GM18907 (cell line): ENCODE measurements around the gene GNAI2.
"Not testable (repeated sequence)": the region's sequence is repeated elsewhere in the genome, so short reads cannot be mapped to it uniquely, and the experiment has no call there.

ENCODE experiments used
- ATAC-seq: cut with Tn5 transposase; IDR thresholded peaks from one replicate; pipeline ENCODE4 v1.9.1; 2021; ENCODE audit warnings: mild to moderate bottlenecking, moderate library complexity; ENCODE audit not compliant: unreplicated experiment

GNAI2 gene

DNA sequence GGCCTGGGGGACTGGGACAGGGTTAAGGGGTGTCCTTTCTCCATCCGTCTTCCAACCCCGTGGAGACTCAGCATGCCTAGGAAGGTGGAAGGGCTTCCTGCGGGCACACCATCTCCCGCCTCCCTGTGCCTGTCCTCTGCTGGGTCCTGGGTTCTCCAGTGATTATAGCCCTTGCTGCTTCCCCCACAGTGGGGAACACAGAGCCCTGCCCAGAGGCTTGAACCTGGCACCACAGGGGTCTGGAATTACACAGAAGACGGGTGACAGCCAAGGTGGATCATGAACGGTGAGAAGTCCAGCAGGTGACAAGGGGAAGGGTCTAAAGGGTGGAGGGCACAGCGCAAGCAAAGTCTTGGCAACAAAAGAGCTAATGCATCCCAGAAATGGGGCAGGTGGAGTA lies 26.8 kb downstream of the GNAI2 start:
- no peak for ATAC-seq

DNA sequence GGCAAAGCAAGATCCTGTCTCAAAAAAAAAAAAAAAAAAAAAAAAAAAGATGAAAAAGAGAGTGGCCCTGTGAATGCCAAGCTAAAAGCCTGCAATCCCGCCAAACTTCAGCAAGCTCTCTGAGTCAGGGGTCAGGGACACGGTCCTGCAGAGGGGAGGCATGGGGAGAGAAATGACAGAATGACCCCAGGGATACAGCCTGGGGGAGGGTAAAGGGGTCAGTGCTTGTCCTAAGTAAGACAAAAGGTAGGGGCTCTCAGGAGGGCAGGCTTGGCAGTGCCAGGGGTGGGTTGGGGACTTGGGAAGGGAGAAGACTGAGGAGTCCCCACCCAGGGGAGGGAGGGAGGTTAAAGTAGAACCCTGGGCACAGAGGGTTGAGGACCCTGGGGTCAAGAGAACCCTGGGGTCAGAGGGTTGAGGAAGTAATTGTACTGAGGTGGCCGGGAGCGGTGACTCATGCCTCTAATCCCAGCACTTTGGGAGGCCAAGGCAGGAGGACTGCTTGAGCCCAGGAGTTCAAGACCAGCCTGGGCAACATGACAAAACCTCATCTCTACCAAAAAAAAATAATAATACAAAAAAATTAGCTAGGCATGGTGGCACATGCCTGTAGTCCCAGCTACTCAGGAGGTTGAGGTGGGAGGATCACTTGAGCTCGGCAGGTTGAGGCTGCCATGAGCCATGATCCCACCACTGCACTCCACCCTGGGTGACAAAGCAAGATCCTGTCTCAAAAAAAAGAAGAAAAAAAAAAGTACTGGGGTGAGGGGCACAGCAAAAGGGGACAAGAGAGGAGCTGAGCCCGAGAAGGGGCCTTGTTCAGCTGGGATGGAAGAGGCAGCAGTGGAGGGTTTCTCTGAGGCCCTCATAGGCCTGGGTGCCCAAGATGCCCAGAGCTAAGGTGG lies 27.7 kb downstream of the GNAI2 start:
- ATAC-seq, result no peak

DNA sequence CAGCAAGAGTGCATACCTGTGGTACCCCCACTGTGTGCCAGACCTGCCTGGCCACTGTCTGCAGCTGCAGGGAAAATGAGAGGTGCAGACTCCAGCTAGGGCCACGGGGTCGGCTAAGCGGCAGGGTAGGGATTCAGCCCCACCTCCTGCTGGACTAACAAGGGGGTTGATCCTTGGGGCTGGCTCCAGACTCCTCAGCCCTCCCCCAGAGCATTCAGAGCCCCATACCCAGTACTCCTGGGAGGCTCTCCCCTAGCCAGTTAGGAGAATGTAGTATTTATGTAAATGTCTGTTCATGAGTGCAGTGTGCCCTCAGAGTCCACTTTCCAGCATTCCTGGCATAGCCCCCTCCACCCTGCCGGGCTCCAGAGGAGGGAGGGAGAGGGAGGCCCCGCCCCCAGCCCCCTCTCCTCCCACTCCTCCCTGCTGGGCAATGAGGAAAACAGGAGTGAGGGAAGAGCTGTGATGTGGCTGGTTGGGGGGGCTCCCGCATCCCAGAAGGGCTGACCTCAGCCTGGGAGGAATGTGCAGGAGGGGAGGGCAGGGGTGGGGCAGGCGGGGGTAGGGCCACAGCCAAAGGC lies 28.5 kb downstream of the GNAI2 start:
- ATAC-seq, result no peak

DNA sequence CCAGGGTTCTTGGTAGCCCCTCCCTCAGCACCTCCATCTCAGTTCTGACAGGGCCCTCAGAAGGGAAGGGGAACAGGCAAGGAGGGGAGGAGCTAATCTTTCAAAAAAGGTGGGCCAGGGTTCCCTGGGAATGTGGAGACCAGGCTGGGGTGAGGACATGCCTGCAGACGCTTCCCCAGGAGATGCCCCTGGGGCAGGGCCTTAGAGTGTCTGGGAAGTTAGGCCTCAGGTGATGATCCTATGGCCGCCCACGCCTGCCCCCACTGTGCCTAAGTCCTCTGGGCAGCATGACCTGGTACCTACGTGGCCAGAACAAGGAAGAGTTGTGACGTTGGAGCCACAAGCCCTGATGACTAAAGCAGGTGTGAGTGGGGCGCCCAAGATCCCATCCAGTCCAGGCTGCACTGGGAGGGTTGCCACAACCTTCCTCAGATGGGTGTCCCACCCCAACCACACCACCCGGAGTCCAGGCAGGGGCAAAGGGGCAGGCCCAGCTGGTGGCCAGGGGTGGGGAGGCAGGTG lies 29.0 kb downstream of the GNAI2 start:
- ATAC-seq, result no peak

DNA sequence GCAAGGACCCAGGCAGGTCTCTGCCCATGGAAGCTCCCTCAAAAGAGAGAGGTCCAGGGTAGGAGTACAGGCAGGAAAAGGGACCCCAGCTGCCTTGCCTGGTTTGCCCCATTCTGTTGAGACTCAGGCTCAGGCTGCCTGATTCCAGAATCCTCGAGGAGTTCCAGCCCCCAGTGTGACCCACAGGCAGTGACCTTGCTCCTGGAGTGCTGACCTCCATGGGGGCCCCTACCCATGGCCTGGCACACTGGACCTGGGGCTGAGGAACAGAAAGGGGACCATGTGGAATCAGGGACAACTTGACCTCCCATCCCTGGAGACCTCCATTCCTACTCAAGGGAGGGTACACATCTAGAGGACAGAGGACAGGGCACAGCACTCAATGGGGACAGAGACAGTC lies 29.6 kb downstream of the GNAI2 start:
- ATAC-seq, result no peak

DNA sequence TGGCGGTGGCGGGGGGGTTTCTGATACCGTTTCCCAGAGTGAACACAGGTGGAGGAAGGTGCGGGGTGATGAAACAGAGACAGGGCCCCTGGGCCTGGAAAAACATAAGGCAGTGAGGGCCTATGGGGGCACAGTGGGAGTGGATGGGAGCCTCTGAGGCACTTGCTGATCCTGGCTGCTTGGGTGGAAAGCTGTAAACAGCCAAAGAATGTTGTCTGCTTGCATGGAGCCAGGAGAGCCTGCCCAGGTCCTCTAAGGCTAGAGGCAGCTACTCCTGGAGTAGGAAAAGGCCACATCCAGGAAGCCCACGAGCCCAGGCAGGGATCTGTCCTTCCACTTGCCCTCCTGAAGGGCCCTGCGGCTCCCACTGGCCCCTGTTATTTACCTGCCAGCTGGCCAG lies 30.0 kb downstream of the GNAI2 start:
- ATAC-seq, result no peak

DNA sequence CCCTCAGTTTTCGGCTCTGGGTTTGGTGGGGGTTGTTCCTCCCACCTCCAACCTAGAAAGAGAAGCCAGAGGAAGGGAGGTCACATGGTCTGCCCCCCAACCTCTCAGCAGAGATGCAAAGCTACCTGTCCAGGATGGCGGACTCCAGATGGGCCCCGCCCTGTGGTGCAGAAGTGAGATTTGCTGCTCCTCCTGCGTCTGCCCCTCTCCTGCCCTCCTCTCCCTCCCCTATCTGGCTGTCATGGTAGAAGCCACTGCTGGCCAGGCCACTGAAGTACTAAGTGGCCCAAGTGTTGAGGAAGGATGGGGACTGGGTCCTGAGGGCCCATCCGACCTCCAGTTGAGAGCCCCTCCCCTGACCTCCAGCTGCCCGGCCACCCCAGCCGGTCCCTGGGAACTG lies 30.8 kb downstream of the GNAI2 start:
- no peak for ATAC-seq

DNA sequence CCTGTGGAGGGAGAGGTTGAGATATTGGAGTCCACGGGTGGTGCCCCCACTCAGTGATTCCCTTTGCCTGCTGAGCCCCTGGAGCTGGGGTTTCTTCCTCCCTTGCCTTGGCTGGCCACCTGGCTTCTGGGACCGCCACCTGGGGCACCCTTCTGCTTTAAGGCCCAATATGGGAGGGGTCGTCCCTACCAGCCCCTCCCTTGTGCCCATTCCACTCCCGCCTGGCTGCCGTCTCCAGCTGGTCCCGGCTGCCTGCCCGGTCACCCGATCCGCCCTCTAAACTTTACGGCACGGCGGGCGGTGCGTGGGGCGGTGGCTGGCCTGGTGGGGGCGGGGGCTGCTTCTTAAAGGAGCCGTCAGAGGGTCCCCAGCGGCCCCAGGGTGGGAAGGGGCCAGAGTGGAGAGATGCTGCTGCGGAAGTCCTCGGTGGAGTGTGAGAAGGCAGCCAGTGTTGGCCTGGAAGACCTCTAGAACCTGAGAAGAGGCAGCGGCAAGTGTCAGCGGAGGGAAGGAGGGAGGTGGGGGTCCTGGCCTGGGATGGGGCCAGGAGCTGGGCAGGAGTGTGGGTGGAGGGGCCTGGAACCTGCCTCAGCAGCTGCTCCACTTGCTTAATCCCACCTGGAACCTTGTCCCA lies 31.4 kb downstream of the GNAI2 start:
- ATAC-seq, result no peak

DNA sequence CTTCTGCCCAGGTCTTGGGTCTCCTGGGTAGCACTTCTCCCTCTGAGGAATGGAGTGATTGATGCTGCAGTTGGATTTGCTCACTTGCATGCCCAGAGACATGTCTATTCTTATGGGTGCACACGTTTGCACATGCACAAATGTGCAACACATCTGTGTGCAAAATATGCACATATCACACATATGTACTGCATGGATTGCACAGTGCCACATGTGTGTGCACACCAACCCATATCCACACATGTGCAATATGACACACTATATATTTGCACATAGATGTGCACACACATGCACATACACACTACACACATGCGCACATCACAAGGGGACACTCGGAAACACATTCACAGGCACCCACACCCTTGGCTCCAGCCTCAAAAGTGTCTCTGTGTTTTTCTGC lies 32.3 kb downstream of the GNAI2 start:
- ATAC-seq, result no peak

DNA sequence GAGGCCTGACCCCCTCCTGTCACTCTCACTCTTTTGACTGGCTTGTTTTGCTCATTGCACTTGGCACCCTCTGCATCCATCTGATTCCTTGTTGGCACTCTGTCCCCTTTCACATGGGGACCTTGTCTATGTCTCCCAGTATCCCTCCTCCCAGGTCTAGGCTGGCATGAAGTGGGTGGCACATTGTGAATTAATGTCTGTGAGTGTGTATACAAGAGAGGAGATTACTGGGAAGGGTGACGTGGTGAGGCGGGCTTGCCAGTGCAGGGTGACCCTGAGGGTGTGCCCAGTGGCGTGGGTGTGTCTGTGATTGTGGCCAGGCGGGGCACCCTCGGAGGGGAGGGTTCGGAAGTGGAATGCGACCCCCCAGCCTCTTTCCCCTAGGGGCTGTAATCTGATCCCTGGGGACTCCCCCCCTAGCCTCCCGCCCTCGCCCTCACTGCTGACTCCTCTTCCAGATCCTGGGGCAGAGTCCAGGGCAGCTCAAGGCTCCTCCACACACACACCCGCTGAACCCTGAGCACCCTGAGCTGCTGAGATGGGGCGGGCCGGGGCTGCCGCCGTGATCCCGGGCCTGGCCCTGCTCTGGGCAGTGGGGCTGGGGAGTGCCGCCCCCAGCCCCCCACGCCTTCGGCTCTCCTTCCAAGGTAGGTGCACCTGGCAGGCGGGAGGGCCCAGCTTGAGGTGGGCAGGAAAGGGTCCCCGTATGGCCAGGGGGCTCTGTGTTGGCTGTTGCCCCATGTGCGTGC lies 32.9 kb downstream of the GNAI2 start, which contains the start of gene SEMA3B:
SEMA3B (plus strand) TSS at position 445 of the 749 bp plus-strand sequence; CDS start at position 539, 94 bp downstream.
- ATAC-seq, result no peak

DNA sequence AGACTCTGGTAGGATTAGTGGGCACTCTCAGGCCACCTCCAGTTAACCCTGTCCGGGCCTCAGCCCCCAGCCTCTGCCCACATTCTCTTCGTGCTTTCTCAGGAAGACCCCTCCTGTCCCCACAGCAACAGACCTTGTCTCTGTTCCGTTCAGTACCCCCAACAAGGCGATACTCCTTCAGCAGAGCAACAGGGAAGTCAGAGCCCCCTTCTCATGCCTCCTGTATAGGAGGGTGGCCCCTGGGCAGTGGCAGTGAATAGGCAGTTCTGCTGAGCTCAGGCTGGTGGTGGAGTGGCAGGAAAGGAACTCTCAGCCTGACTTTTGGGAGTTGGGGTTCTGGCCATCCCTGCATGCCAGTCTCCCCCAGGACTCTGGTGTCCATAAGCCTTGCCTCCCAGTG lies 33.5 kb downstream of the GNAI2 start:
- ATAC-seq, result no peak

DNA sequence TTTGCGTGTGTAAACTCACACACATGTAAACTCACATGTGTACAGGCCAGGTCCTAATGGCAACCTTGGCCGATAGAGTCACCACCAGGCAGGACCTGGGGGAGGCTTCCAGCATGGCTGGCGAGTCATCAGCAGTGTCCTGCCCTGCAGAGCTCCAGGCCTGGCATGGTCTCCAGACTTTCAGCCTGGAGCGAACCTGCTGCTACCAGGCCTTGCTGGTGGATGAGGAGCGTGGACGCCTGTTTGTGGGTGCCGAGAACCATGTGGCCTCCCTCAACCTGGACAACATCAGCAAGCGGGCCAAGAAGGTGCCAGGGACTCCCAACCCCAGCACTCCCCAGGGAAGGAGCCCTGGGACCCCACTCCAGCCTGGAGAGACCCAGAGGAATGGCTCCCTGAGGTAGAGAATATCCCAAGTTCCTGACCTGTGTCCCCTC lies 34.0 kb downstream of the GNAI2 start:
- no peak for ATAC-seq

DNA sequence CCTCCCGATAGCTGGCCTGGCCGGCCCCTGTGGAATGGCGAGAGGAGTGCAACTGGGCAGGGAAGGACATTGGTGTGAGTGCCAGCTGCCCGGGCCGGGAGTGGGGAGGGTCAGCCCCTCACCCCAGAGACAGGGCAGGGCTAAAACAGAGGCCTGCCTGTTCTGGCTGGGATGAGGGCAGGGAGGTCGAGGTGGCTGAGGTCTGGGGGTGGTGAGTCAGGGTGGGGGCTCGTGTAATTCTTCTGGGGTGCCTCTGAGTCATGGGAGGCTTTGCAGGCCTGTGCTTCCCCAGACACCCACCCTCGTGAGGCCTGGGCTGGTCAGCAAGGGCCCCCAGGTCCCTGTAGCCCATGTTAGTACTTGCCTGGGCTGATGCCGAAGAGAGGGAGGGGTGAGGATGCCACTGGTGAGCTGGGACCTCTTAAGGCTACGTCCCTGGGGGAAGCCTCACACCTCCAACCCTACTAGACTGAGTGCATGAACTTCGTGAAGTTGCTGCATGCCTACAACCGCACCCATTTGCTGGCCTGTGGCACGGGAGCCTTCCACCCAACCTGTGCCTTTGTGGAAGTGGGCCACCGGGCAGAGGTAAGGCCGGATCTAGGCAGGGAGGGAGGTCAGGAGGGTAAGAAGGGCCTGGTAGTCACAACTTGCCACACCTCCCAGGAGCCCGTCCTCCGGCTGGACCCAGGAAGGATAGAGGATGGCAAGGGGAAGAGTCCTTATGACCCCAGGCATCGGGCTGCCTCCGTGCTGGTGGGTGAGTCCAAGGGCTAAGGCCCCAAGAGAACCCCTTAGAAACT lies 34.6 kb downstream of the GNAI2 start:
- no peak for ATAC-seq

DNA sequence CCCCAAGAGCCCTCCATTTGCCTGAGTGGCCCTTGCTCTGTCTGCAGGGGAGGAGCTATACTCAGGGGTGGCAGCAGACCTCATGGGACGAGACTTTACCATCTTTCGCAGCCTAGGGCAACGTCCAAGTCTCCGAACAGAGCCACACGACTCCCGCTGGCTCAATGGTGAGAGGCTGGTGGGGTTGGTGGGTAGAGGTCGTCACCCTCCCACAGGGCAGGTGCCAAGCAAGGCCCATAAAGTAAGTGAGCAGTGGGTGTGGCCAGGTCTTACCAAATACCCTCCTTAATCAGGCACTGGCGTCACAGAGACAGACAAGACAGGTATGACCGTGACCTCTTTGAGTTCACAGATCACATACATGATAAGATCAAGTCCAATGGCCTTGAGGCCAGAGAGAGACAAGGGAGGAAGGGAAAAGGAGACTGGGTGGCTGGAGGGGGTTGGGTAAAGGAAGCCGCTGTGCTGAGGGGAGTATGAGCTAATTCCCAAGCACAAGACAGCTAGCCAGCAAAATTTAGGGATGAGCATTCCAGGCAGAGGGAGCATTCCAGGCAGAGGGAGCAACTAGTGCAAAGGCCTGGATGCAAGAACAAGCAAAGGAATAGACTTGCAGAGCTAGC lies 35.4 kb downstream of the GNAI2 start:
- no peak for ATAC-seq

DNA sequence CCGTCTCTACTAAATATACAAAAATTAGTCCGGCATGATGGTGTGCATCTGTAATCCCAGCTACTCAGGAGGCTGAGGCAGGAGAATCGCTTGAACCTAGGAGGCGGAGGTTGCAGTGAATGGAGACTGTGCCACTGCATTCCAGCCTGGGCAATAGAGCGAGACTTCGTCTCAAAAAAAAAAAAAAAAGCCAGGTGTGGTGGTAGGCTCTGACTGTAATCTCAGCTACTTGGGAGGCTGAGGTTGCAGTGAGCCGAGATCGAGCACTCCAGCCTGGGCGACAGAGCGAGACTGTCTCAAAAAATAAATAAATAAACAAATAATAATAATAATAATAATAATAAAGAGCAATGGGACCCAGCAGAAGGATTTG lies 36.5 kb downstream of the GNAI2 start:
- not testable (repeated sequence) for ATAC-seq

DNA sequence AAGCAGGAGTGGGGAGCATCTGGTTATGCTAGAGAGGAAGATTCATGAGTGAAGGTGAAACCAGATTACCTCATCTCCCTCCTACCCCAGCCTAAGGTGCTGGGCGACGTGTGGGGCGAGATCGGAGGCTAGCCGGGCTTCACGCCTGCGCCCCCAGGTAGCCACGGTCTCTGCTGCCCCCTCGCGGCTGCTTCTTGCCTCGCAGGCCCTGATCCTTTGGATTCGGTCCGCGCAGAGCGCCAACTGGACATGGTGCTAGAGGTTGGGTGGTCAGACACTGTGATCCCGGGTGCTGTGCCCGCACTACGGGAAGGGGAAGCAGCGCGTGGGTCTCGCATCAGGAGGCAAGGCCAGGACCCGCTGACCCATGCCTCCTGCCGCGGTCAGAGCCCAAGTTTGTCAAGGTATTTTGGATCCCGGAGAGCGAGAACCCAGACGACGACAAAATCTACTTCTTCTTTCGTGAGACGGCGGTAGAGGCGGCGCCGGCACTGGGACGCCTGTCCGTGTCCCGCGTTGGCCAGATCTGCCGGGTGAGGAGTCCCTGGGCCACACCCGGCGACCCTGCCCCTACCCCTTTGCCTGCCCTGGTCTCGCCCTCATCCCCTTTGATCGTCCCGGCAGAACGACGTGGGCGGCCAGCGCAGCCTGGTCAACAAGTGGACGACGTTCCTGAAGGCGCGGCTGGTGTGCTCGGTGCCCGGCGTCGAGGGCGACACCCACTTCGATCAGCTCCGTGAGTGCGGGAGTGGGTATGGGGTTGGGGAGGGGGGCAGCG lies 37.1 kb downstream of the GNAI2 start:
- ATAC-seq, result peak; percentile 81

DNA sequence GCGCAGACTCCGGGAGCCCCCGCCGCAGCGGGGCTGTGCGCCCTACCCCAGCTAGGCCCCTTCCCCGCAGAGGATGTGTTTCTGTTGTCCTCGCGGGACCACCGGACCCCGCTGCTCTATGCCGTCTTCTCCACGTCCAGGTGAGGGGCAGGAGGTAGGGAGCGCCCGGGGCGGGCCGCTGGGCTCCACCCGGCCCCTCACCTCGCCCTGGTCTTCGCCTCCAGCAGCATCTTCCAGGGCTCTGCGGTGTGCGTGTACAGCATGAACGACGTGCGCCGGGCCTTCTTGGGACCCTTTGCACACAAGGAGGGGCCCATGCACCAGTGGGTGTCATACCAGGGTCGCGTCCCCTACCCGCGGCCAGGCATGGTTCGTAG lies 37.7 kb downstream of the GNAI2 start:
- no peak for ATAC-seq

DNA sequence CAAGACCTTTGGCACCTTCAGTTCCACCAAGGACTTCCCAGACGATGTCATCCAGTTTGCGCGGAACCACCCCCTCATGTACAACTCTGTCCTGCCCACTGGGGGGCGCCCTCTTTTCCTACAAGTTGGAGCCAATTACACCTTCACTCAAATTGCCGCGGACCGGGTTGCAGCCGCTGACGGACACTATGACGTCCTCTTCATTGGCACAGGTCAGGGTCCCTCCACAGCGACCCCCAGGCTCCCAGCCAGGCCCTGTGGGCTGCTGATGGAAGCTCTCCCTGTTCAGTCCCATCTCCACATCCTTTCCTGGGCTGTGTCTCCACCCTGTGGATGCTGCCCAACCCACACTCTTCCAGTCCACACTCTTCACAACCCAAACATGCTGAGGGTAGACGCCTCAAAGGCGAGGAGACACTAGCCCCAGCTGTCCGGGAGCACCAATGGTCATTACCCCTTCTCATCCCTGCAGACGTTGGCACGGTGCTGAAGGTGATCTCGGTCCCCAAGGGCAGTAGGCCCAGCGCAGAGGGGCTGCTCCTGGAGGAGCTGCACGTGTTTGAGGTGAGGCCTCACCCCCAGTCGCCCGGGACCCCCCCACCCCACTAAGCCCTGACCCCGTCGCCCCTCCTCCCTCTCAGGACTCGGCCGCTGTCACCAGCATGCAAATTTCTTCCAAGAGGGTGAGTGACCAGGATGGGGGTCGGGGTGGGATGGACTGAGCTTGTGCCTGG lies 38.5 kb downstream of the GNAI2 start:
- no peak for ATAC-seq
